ENCODE data around the gene ZNF605. TPM values are rescaled to one million over a fixed set of nuclear protein-coding genes. Genes with fewer than 3 reads are reported as not detected.
A peak's percentile ranks its signal among the peaks of the same experiment; 100 is the strongest.
"Not testable (repeated sequence)": the region's sequence is repeated elsewhere in the genome, so short reads cannot be mapped to it uniquely, and the experiment has no call there.

The ZNF605 gene
- 1 to 10 TPM; 4.5 to 9.9 TPM for total RNA-seq

DNA sequence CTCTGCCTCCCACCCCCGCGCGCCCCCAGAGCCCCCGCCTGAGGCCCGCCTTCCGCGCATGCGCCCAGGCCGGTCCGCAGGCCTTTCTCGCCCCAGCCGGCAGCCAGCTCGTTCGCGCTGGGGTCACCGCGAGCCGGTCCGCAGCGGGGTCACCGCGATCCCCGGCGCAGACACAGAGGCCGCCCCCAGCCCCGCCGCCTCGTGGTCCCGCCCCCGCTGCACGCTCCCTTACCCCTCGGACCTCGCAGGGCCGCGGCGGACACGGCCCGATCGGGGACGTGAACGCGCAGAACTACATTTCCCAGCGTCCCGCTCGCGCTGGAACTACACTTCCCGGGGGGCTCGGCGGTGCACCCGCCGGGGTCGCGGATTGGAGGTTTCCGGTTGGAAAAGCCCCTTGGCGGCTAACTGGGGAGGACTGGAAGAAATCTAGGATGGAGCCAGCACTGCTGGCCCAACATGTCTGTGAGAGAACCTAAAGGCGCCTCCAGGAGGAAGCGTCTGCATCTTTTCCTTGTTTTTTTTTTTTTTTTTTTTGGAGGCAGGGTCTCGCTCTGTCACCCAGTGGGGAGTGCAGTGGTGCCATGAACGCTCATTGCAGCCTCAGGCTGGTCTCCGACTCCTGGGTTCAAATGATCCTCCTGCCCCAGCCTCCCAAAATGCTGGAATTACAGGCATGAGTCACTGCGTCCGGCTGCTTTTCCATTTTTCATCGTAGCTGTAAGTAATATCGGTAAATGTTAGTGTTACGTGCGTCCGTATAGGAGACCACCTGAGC, at the start of gene ZNF605:
TSS of gene ZNF605 (minus strand) at position 296 of the 778 bp plus-strand sequence. CDS start 10,671 bp downstream, outside the sequence.
- ATAC-seq (peak; percentile 88 to 95), DNase-seq (ENCODE audit: low spot score in 2 of 2) (peak; percentile 82 to 84)
- Mint-ChIP-seq H3K36me3 (peaks cover 11 to 51% of the 10 kb centered on the region in 2 donors), H3K9me3 (peaks cover 0 to 20% of the 10 kb centered on the region in 2 donors), H3K27ac (peak within 1 kb of the TSS; percentile 81 to 91)

DNA sequence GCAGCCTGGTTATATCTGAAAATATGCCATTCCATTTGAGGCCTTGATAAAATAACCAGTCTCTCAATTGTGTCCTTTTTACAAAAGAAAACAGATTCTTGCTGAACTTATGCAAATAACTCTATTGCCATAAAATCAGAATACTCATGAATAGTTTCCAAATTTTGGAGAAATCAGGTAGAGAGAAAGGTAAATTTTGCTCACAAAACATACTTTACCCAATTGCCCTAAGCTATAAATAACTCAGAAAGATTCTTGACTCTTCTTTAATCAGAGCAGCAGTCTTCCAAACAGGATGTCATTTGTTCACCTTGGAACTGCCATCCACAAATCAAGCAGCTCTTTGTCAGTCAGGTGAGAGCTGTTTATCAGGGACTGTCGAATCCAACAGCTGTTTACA, 42.6 kb upstream of the ZNF605 start:
- no peak for DNase-seq (ENCODE audit: low spot score in 2 of 2)
- no peak for ATAC-seq
- peaks cover 72 to 82% of the 10 kb centered on the region in 2 donors for H3K36me3 Mint-ChIP-seq
- no peak overlapping the region for H3K27ac Mint-ChIP-seq
- H3K9me3 Mint-ChIP-seq = peaks cover 38 to 41% of the 10 kb centered on the region in 2 donors

DNA sequence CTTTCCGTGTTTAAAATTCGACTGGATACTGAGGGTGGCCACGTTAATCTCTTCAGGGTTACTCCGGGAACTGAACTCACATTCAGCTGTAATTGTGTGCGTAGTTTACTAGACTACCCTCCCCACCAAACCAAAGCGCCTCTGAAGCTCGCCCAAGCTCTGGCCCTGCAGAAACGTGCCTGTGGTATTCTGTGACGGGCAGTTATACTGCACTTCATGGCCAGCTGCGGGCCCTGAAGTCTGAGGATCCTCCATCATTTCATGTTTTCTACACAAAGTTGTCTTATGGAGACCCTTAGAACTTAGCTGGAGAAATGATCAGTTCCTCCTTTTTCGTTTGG, 30.7 kb upstream of the ZNF605 start:
- Mint-ChIP-seq H3K36me3 (peaks cover 50 to 72% of the 10 kb centered on the region in 2 donors), H3K27ac (peak overlapping the region; percentile 84 to 94), H3K9me3 (peaks cover 24 to 32% of the 10 kb centered on the region in 2 donors)
- DNase-seq (ENCODE audit: low spot score in 2 of 2) (no peak), ATAC-seq (no peak)

DNA sequence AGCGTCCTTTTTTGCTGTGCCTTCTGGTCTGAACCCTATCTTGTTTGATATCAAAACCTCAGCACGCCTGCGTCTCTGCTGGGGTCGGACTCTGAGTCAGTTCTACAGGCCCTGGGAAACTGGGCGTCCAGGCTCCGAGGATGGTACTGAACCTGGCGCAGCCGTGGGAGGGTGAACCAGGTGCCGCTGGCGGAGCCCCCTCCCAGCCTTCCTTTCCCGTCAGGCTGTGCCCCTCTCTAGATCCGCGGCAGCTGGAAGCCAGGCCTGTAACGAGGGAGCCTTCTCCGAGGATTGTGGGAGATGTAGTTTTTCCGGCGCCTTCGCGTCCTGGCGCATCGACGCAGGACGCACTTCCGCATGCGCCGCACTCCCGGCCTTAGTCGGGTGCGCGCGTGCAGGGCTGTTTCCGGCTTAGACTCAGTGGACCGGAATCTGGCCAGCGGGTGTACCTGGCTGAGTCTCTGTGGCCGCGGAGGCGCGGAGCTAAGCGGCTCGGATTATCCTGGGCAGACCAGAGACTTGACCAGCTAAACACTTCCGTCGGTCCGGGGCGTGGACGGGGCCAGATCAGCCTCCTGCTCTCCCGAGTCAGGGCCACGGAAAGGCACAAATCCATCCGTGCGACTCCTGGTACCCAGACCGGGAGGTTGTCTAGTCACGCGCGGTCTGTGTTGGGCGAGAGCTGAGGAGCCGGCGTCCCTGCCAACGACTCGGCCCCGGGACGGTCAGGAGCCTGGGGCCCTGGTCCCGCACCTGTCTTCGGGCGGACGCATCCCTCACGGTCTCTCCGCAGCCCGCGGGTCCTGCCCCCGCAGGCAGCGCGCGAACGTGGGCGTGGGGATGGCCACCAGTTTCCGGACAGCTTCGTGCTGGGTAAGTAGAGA, 30.1 kb upstream of the ZNF605 start, which contains the start of gene ZNF26:
TSS of gene ZNF26 (plus strand) at position 367 of the 884 bp plus-strand sequence. CDS start at position 841, 474 bp downstream.
- ATAC-seq (peak; percentile 98 to 99), DNase-seq (ENCODE audit: low spot score in 2 of 2) (peak; percentile 80 to 90)
- peak within 1 kb of the TSS; percentile 94 for H3K27ac Mint-ChIP-seq
- peaks cover 50 to 66% of the 10 kb centered on the region in 2 donors for H3K36me3 Mint-ChIP-seq
- peaks cover 24 to 32% of the 10 kb centered on the region in 2 donors for H3K9me3 Mint-ChIP-seq

DNA sequence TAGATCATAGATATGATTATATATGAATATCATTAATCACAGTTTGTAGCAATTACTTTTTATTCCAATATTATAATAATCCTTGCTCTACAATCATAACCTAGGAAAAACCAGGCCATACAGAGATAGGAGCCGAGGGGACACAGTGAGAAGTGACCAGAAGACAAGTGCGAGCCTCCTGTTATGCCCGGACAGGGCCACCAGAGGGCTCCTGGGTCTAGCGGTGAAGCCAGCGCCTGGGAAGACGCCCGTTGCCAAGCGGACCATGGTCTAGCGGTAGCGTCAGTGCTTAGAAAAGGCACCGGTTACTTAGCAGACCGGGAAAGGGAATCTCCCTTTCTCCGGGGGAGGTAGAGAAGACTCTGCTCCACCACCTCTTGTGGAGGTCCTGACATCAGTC, 20.8 kb upstream of the ZNF605 start:
- not testable (repeated sequence) for H3K27ac Mint-ChIP-seq, ATAC-seq
- peaks cover 25 to 59% of the 10 kb centered on the region in 2 donors for H3K9me3 Mint-ChIP-seq
- peak in 1 of 2 donors; percentile 42 for DNase-seq (ENCODE audit: low spot score in 2 of 2)
- H3K36me3 Mint-ChIP-seq = peaks cover 13 to 57% of the 10 kb centered on the region in 2 donors

DNA sequence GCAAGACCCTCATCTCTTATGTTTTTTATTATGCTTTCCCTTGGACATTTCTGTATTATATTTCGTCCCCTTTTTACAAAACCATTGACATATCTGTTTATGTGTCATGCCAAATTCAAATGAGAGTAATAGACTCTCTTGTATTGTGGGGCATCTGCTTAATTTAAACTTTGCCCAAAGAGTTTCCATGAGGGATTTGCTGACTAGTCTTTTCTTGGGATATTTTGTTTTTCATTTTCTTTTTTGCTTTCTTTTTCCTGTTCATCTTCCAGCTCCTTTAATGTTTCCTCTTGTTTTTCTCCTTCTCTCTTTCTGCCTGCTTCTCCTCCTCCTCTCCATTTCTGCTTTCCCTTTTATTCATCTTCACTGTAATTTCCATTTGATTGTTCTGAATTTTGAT, 16.3 kb upstream of the ZNF605 start:
- Mint-ChIP-seq H3K27ac (peak overlapping the region in 1 of 2 donors; percentile 70), H3K9me3 (peaks cover 17 to 42% of the 10 kb centered on the region in 2 donors), H3K36me3 (peaks cover 13 to 50% of the 10 kb centered on the region in 2 donors)
- no peak for DNase-seq (ENCODE audit: low spot score in 2 of 2)
- ATAC-seq = no peak

DNA sequence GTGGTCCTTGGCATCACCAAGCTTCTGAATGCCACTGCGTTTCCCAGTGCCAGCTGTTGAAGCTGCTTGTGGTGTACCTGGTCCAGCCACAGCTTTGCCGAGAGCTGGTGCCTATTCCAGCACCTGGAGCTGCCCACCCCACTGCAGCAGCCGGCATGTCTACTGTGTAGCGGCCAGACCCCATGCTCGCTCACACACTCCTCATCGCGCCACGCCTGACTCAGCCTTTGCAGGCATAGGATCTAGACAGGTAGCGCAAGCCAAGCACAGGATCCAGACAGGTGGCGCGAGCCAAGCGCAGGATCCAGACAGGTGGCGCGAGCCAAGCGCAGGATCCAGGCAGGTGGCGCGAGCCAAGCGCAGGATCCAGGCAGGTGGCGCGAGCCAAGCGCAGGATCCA, 11.6 kb upstream of the ZNF605 start:
- H3K9me3 Mint-ChIP-seq = peaks cover 18 to 27% of the 10 kb centered on the region in 2 donors
- H3K27ac Mint-ChIP-seq = no peak overlapping the region
- ATAC-seq = no peak
- no peak for DNase-seq (ENCODE audit: low spot score in 2 of 2)
- H3K36me3 Mint-ChIP-seq = peaks cover 29 to 51% of the 10 kb centered on the region in 2 donors

DNA sequence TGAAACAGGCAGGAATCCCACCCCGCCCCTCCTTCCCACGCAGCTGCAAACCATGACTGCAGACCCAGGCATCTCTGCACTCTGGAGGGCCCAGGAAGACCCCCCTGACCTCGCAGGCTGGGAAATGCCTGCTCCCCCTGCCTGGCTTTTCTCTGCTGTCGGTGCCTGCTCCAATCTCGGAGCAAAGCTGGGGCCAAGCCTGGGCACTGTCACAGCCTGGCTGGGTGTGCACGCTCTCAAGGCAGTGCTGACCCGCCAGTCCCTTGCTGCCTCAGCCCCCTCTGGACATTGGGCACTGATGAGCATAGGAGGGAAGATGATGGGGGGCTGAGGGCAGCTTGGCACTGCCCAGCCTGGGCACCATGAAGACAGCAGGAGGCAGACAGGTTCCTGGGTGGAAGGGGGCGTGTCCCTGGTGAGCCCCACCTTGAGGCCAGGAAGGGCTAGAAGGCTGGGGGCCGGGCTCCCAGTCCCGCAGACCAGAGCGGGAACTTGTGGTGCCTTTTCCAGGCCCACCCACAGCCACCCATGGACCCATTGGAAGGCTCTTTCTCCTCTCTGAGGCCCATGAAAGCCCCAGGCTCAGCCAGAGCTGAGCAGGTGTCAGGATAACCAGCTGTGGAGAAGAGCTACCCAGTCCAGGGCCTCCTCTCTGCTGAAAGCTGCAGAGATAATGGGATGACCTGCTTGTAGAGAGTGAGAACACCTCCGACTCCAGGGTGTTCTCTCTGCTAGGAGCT, 10.7 kb upstream of the ZNF605 start:
- peaks cover 14 to 19% of the 10 kb centered on the region in 2 donors for H3K9me3 Mint-ChIP-seq
- no peak overlapping the region for H3K27ac Mint-ChIP-seq
- no peak for DNase-seq (ENCODE audit: low spot score in 2 of 2)

DNA sequence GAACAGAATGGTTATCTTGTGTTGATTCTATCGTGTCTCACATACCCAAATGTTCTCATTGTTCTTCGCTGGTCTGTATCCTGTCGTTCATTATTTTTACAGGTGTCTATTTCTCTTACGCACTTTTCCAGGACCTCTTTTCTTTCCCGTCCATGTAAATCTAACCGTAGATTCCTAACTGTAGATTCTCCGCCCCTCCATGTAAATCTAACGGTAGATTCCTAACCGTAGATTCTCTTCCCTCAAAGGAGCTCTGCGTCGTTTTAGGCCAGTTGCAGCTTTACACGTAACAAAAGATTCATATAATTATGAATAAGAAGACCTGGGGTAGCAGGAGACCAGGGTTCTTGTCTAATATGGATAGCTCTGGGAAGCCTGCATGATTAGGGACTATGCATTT, 9.7 kb upstream of the ZNF605 start:
- DNase-seq (ENCODE audit: low spot score in 2 of 2) = no peak
- Mint-ChIP-seq H3K36me3 (peaks cover 23 to 43% of the 10 kb centered on the region in 2 donors), H3K27ac (peak overlapping the region in 1 of 2 donors; percentile 19), H3K9me3 (peaks cover 14 to 19% of the 10 kb centered on the region in 2 donors)
- ATAC-seq = no peak

More for the DNA sequence above, 10.7 kb upstream of the ZNF605 start:
- ATAC-seq = no peak
- H3K36me3 Mint-ChIP-seq = peaks cover 23 to 43% of the 10 kb centered on the region in 2 donors

DNA sequence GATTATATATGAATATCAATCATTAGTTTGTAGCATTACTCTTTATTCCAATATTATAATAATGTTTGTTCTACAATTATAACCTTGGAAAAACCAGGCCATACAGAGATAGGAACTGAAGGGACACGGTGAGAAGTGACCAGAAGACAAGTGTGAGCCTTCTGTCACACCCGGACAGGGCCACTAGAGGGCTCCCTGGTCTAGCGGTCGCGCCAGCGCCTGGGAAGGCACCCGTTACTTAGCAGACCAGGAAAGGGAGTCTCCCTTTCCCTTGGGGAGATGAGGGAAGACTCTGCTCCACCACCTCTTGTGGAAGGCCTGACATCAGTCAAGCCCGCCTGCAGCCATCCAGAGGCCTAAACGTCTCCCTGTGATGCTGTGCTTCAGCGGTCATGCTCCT, 7.8 kb upstream of the ZNF605 start:
- not testable (repeated sequence) for DNase-seq (ENCODE audit: low spot score in 2 of 2); ATAC-seq; H3K27ac Mint-ChIP-seq
- H3K9me3 Mint-ChIP-seq = peaks cover 14 to 18% of the 10 kb centered on the region in 2 donors
- H3K36me3 Mint-ChIP-seq = peaks cover 23 to 45% of the 10 kb centered on the region in 2 donors

DNA sequence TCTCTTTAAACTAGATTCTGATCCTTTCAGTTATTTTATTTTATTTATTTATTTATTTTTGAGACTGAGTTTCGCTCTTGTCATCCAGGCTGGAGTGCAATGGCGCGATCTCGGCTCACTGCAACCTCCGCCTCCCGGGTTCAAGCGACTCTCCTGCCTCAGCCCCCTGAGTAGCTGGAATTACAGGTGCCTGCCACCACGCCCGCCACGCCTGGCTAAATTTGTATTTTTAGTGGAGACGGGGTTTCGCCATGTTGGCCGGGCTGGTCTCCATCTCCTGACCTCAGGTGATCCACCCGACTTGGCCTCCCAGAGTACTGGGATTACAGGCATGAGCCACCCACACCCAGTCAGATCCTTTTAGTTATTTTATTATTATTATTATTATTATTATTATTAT, 5.7 kb upstream of the ZNF605 start:
- H3K27ac Mint-ChIP-seq; ATAC-seq; DNase-seq (ENCODE audit: low spot score in 2 of 2): not testable (repeated sequence)
- H3K9me3 Mint-ChIP-seq = peaks cover 14 to 19% of the 10 kb centered on the region in 2 donors
- peaks cover 23 to 41% of the 10 kb centered on the region in 2 donors for H3K36me3 Mint-ChIP-seq

DNA sequence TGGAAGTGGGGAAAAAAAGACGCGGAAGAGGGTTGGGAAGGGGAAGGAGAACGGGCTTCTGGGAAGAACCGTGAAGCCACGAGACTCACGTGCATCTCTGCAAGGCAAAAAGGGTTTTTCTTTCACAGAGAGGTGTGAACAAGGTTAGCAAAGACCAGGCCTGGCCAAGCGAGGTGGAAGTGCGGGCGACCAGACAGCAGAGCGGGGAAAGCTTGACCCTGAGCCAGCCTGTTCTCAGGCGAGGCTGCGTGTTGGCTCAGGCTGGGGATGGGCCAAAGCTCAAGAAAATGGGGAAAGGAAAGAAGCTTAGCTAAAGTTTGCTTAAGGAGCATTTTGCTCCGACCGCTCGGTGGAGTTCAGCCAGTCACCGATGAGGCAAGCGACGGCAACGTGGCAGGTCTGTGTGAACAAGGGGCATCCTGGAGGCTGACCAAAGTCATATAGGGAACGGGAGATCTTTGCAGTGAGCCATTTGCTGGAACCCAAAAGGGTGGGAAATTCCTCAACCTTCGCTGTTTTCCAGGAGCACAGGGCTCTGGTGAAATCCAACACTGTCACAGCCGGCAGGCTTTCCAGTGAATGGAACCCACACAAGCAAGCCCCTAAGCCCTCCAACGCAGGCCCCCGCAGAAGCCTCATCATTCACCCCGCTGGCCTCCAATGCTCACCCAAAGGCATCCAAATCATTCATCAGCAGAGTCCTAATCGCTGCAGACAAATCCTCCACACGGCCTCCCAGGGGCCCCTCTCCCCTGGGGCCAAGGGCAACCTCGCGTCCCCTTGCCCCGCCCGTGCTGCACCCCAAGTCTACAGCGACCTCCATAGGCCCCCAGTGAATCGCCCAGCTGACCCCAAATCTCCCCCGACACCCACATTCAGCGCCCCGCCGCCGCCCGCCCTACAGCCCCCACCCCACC, 754 bp downstream of the ZNF605 start:
- ATAC-seq (peak; percentile 50 to 59), DNase-seq (ENCODE audit: low spot score in 2 of 2) (peak in 1 of 2 donors; percentile 20)
- peaks cover 0 to 20% of the 10 kb centered on the region in 2 donors for H3K9me3 Mint-ChIP-seq
- peak overlapping the region; percentile 58 to 91 for H3K27ac Mint-ChIP-seq
- peaks cover 11 to 51% of the 10 kb centered on the region in 2 donors for H3K36me3 Mint-ChIP-seq

DNA sequence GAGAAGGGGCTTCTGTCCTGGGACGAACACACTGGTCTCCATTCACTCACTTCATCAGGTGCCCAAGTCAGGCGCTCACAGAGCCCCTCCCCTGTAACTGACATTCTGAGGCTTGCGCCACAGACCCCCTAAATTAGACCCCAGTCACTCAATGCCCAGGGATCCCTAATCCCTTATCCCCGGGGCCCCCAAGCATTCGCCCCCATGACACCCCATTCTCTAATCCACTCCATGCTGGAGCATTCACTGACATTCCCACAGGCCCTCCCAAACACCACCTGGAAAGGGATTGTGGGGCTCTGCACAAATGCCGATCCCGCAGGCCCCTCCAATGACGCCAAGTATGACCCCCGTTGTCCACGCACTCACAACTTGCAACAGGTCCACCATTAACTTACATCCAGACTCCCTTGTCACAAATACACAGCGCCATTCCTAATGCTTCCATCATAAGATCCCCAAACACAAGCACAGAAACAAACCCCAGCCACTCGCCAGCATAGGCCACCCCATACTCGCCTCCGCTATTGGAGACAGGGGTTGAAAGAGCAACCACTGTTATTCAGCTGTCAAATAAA, 1.5 kb downstream of the ZNF605 start:
- ATAC-seq (no peak), DNase-seq (ENCODE audit: low spot score in 2 of 2) (no peak)
- Mint-ChIP-seq H3K27ac (peak overlapping the region; percentile 58 to 91), H3K9me3 (peaks cover 1 to 18% of the 10 kb centered on the region in 2 donors), H3K36me3 (peaks cover 12 to 47% of the 10 kb centered on the region in 2 donors)

DNA sequence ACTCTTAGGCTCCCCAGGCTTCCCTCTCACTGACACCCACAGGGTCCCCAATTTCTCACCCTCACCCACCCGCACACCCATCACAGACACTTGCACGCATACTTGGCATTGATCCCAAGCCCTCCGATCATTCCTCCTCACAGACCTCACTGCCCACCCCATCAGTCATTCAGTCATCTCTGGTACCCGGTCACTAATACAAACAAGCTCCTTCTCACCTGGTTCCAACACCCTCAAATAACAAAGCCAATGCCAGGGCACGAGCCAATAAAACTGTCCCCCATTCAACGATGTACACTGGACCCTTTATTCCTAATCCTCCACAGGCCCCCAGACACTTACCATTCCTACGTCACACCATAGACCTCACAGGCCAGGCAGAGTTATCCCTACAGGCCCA, 2.3 kb downstream of the ZNF605 start:
- peaks cover 17 to 39% of the 10 kb centered on the region in 2 donors for H3K36me3 Mint-ChIP-seq

DNA sequence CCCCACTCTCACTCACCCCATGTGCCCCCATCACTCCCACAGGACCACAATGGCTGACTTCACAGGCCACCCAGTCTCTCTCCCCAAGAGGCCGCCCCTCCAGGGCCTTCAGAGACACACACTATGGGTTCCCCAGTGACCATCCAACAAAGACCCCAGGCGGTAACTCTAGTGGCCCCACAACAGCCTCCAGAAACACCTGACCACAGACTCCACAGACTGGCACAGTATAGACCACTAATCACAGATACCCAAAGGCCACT, 3.0 kb downstream of the ZNF605 start:
- DNase-seq (ENCODE audit: low spot score in 2 of 2) = no peak
- ATAC-seq = no peak
- Mint-ChIP-seq H3K9me3 (peaks cover 4 to 28% of the 10 kb centered on the region in 2 donors), H3K36me3 (peaks cover 22 to 36% of the 10 kb centered on the region in 2 donors), H3K27ac (no peak overlapping the region)

More for the DNA sequence above, 2.3 kb downstream of the ZNF605 start:
- Mint-ChIP-seq H3K9me3 (peaks cover 4 to 22% of the 10 kb centered on the region in 2 donors), H3K27ac (no peak overlapping the region)
- DNase-seq (ENCODE audit: low spot score in 2 of 2) = no peak
- no peak for ATAC-seq
